ENCODE measurements around the gene MBD5.
"Not testable (repeated sequence)": the region's sequence is repeated elsewhere in the genome, so short reads cannot be mapped to it uniquely, and the experiment has no call there.

MBD5 gene

DNA sequence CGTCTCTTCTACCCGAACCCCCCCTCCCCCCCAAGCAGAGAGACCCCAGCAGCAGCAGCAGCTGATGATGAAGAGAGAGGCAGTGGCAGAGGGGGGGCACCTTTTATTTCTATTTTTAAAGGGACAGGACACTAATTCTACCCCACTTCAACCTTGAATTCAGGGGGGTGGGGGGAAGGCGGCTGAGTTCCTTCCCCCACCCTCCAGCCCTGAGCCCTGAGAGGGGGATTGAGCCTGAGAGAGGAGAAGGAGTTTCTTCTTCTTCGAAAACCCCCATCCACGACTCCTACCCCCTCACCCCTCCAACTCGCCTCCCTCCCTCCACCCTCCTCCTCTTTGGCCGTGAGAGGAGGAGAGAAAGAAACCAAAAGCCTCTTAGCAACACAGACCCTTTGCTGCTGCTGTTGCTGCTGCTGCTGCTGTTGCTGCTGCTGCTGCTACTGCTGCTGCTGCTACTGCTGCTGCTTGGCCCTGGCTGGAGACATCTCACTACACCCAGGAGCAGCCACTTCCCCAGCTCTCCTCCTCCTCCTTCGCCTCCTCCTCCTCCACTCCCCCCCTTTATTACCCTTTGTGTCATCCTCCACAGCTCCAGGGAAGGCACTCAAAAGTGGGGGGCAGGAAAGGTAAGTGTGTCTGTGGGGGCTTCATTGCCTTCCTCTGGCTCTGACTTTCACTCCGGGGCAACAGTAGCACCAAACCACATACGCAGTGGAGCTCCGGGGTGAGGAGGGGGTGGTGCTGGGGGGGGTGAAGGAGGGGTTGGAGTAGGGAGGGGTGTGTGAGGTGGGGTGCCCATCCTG is at the start of gene MBD5:
MBD5 (plus strand) TSS at position 33 of the 803 bp plus-strand sequence.
- peak; percentile 43 for FAIRE-seq
- peak; percentile 47; the same call in 1 of the 2 replicates for TF ChIP-seq POLR2A (IDR thresholded peaks at IDR 0.05; ENCODE audit: low read depth, low read length)
- DNase-seq (ENCODE audit: insufficient read length, low spot score) = peak; percentile 9

DNA sequence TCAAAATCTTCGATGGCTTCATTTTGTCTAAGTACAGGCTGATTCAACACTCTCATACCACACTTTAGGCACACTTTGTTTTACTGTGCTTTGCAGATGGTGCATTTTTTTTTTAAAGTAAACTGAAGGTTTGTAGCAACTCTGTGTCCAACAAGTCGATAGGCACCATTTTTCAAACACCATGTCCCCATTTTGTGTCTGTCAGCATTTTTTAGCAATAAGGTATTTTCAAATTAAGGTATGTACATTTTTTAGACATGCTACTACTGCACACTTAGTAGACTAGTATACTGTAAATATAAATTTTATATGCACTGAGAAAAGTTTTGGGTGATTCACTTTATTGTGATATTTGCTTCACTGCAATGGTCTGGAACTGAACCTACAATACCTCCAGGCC is 44.8 kb upstream of the MBD5 start:
- TF ChIP-seq POLR2A (IDR thresholded peaks at IDR 0.05; ENCODE audit: low read depth, low read length) = no peak

DNA sequence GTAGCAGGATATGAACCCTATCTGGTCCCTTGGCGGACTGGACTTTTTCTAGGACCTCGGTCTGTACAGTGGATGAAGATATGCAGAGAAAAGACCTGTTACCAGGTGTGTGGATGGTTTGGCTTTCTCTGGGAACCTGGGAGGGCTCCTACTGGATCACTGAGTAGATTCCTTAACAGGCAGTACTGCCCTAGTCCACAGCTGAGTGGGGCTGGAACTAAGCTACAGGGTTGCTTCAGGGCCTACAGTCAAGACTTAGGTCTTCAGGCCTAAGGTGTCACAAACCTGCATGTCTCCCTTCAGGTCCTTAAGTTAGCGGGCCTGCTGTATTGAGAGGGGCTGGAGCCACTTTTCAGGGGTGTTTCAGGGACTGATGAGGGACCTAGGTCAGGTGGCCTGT is 43.2 kb upstream of the MBD5 start:
- no peak for DNase-seq (ENCODE audit: insufficient read length, low spot score)
- TF ChIP-seq POLR2A (IDR thresholded peaks at IDR 0.05; ENCODE audit: low read depth, low read length) = no peak
- no peak for FAIRE-seq

More for the DNA sequence above, 44.8 kb upstream of the MBD5 start:
- DNase-seq (ENCODE audit: insufficient read length, low spot score) (no peak), FAIRE-seq (no peak)

- FAIRE-seq (no peak), DNase-seq (ENCODE audit: insufficient read length, low spot score) (no peak)
- TF ChIP-seq POLR2A (IDR thresholded peaks at IDR 0.05; ENCODE audit: low read depth, low read length) = no peak
Measured at GRCh38 chr2:147980940-147981528, 39.9 kb upstream of the MBD5 start.

DNA sequence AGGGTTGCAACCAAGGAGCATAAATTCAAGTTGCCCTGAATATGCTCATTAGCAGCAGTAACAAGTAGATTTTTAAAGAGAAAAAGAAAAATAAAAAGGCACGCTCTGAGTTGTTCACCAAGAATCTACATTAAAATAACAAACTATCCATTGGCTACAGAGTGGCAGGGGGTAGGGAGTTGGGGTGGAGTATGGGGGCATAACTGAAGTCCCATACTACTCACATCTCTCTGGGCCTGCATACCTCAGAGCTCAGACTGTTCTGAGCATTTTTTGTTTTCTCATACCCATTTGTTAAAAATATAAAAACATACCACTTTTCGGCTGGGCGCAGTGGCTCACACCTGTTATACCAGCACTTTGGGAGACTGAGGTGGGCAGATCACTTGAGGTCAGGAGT is 31.8 kb upstream of the MBD5 start:
- DNase-seq (ENCODE audit: insufficient read length, low spot score) (no peak), FAIRE-seq (no peak)
- TF ChIP-seq POLR2A (IDR thresholded peaks at IDR 0.05; ENCODE audit: low read depth, low read length) = no peak

- DNase-seq (ENCODE audit: insufficient read length, low spot score) (peak; percentile 6), FAIRE-seq (no peak)
- TF ChIP-seq POLR2A (IDR thresholded peaks at IDR 0.05; ENCODE audit: low read depth, low read length) = no peak
Measured at GRCh38 chr2:147989809-147990403, 31.0 kb upstream of the MBD5 start.

- not testable (repeated sequence) for FAIRE-seq
Measured at GRCh38 chr2:147994965-147995364, 25.9 kb upstream of the MBD5 start.

GRCh38 chr2:147996828-147997227 is 24.1 kb upstream of the MBD5 start:
- TF ChIP-seq POLR2A (IDR thresholded peaks at IDR 0.05; ENCODE audit: low read depth, low read length) = no peak
- no peak for DNase-seq (ENCODE audit: insufficient read length, low spot score)
- FAIRE-seq = no peak

More at GRCh38 chr2:147994965-147995364, 25.9 kb upstream of the MBD5 start:
- not testable (repeated sequence) for DNase-seq (ENCODE audit: insufficient read length, low spot score)

GRCh38 chr2:147998203-147998602 is 22.7 kb upstream of the MBD5 start:
- no peak for TF ChIP-seq POLR2A (IDR thresholded peaks at IDR 0.05; ENCODE audit: low read depth, low read length)
- FAIRE-seq (no peak), DNase-seq (ENCODE audit: insufficient read length, low spot score) (no peak)

DNA sequence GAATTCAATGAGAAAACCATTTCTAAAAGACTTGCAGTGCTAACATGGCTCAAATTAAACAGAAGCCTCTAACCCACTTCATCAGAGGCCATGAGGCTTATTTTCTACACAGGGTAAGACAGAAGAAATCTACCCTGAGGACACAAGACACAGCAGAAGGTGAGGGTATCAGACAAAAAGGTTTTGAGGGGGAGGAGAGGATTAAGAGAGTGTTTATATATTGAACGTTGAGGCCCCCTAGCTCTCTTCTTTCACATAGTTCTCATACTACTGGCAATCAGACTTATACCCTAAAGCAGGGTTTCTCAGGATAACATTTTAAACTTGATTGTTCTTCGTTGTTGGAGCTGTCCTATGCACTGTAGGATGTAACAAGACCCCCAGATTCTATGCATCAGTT is 21.8 kb upstream of the MBD5 start:
- FAIRE-seq (no peak), DNase-seq (ENCODE audit: insufficient read length, low spot score) (no peak)
- TF ChIP-seq POLR2A (IDR thresholded peaks at IDR 0.05; ENCODE audit: low read depth, low read length) = no peak

GRCh38 chr2:148000095-148000494 is 20.8 kb upstream of the MBD5 start:
- TF ChIP-seq POLR2A (IDR thresholded peaks at IDR 0.05; ENCODE audit: low read depth, low read length) = no peak
- DNase-seq (ENCODE audit: insufficient read length, low spot score) (no peak), FAIRE-seq (no peak)

DNA sequence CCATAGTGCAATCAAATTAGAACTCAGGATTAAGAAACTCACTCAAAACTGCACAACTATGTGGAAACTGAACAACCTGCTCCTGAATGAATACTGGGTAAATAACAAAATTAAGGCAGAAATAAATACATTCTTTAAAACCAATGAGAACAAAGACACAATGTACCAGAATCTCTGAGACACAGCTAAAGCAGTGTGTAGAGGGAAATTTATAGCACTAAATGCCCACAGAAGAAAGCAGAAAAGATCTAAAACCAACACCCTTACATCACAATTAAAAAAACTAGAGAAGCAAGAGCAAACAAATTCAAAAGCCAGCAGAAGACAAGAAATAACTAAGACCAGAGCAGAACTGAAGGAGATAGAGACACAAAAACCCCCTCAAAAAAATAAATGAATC is 18.5 kb upstream of the MBD5 start:
- not testable (repeated sequence) for FAIRE-seq; DNase-seq (ENCODE audit: insufficient read length, low spot score)

DNA sequence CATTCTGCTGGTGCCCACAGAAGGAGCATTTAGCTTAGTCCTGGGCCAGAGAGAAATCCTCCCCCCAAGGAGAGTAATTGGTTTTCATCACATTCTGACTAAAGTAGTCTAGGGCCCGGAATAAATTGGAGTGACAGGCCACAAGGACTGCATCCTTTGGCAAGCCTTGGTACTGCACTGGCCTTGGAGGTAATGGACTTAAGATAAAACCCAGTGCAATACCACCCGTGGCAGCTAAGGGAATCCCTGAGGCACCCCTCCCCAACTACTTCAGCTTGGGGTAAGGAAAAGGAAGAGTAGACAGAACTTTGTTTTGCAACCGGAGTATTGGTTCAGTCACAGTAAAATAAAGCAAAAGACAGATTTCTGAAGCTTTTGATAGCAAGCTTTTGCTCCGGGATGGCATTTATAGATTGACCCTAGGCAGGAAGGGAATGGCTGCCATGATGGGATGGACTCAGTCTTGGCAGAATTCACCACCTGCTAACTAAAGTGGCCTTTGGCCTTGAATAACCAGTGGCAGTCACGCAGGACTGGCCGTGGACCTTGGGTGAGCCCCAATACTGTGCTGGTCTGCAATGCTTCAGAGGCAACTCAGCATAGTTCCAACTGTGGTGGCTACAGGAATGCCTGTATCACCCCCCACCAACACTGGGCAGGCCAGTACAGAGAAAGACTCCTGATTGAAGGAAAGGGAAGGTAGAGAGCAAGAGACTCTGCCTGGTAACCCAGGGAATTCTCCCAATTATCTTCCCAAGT is 14.5 kb upstream of the MBD5 start:
- no peak for TF ChIP-seq POLR2A (IDR thresholded peaks at IDR 0.05; ENCODE audit: low read depth, low read length)
- FAIRE-seq = no peak
- DNase-seq (ENCODE audit: insufficient read length, low spot score) = no peak

All from H54 (cell line).